ENCODE measurements around the gene ASCL3.

DNA sequence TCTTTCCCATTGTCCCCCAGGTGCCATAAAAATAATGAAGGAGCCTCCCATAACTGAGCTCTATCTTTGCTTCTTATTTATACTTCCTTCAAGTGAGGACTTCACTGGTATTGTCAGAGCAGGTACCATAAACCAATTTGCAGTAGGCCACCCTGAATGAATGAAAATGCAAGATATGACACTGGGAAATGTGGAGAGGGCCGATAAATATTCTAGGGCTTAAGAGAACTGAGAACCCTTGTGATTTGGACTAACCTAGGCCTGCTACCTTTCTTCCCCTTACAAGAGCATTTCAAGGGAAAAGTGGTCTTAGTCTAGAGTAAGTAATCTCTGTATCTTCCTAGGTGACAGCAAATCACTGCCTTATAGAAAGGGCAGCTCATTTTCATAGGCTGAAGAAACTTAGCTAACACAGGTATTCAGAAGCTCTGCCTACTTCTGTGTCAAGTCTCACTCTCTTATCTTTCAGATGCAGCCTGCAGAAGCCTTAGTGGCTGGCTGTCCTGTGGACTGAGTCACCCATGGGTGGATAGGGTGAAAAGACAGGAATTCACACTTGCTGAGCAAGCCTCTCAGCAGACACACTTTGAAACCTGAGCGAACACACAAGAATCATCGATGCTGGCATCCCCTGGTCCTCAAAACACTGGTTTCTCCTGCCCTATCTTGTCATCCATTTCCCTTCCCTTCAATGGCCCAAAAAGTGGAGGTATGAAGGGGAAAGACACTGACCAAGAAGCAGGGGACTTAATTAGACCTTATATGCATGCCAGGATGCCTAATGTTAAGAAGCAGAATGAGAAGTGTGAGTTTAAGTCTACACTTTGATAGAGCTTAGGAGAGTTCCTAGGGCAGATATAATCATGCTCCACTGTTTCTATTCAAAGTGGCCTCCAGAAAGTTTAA, 45.8 kb upstream of the ASCL3 start:
- no peak for TF ChIP-seq POLR2A (IDR thresholded peaks at IDR 0.05)
- TF ChIP-seq, protein P1, sequence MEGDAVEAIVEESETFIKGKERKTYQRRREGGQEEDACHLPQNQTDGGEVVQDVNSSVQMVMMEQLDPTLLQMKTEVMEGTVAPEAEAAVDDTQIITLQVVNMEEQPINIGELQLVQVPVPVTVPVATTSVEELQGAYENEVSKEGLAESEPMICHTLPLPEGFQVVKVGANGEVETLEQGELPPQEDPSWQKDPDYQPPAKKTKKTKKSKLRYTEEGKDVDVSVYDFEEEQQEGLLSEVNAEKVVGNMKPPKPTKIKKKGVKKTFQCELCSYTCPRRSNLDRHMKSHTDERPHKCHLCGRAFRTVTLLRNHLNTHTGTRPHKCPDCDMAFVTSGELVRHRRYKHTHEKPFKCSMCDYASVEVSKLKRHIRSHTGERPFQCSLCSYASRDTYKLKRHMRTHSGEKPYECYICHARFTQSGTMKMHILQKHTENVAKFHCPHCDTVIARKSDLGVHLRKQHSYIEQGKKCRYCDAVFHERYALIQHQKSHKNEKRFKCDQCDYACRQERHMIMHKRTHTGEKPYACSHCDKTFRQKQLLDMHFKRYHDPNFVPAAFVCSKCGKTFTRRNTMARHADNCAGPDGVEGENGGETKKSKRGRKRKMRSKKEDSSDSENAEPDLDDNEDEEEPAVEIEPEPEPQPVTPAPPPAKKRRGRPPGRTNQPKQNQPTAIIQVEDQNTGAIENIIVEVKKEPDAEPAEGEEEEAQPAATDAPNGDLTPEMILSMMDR (IDR thresholded peaks at IDR 0.05), result no peak

Data from heart left ventricle (tissue), 13 donors.